Measurements from ENCODE around the gene AP2B1. TPM values are rescaled to one million over a fixed set of nuclear protein-coding genes. Genes with fewer than 3 reads are reported as not detected.
"Not testable (repeated sequence)": the region's sequence is repeated elsewhere in the genome, so short reads cannot be mapped to it uniquely, and the experiment has no call there.

AP2B1 gene
- total RNA-seq, 2 donors from 2014 or later, result 220 to 274 TPM

GRCh38 chr17:35603674-35604073, 16.6 kb downstream of the AP2B1 start:
- Histone ChIP-seq H3K36me3 (peaks cover 16% of the 10 kb centered on the region), H3K27ac (no peak overlapping the region), H3K4me1 (no peaks in the 10 kb centered on the region), H3K27me3 (no peaks in the 10 kb centered on the region), H3K9ac (ENCODE audit: low read depth in 2 of 2, low read length in 2 of 2) (no peak overlapping the region), H3K4me3 (no peak overlapping the region), H3K9me3 (no peaks in the 10 kb centered on the region)
- intact Hi-C loops (cut with DNase I), result no loop called here
- no peak for TF ChIP-seq CTCF (IDR thresholded peaks at IDR 0.05)
- DNase-seq, result no peak

- H3K4me3 ChIP-seq, result no peak overlapping the region
- no peak for TF ChIP-seq CTCF (IDR thresholded peaks at IDR 0.05)
- no peak for DNase-seq
- H3K4me1 ChIP-seq, result no peaks in the 10 kb centered on the region
- no peak overlapping the region for H3K9ac ChIP-seq (ENCODE audit: low read depth in 2 of 2, low read length in 2 of 2)
- H3K36me3 ChIP-seq, result peaks cover 7% of the 10 kb centered on the region
- H3K9me3 ChIP-seq, result no peaks in the 10 kb centered on the region
- no peaks in the 10 kb centered on the region for H3K27me3 ChIP-seq
- intact Hi-C loops (cut with DNase I), result no loop called here
- no peak overlapping the region for H3K27ac ChIP-seq
Observed at GRCh38 chr17:35605678-35606077, 18.6 kb downstream of the AP2B1 start.

GRCh38 chr17:35607239-35607847, 20.2 kb downstream of the AP2B1 start:
- no peaks in the 10 kb centered on the region for H3K4me1 ChIP-seq
- peaks cover 7% of the 10 kb centered on the region for H3K36me3 ChIP-seq
- DNase-seq, result no peak
- no peak for TF ChIP-seq CTCF (IDR thresholded peaks at IDR 0.05)
- no peaks in the 10 kb centered on the region for H3K27me3 ChIP-seq
- H3K9ac ChIP-seq (ENCODE audit: low read depth in 2 of 2, low read length in 2 of 2), result no peak overlapping the region
- intact Hi-C loops (cut with DNase I), result no loop called here
- no peak overlapping the region for H3K4me3 ChIP-seq
- no peak overlapping the region for H3K27ac ChIP-seq
- H3K9me3 ChIP-seq, result no peaks in the 10 kb centered on the region

GRCh38 chr17:35609831-35610230, 22.7 kb downstream of the AP2B1 start:
- Histone ChIP-seq H3K36me3 (peaks cover 7% of the 10 kb centered on the region), H3K9ac (ENCODE audit: low read depth in 2 of 2, low read length in 2 of 2) (no peak overlapping the region), H3K27me3 (no peaks in the 10 kb centered on the region), H3K27ac (no peak overlapping the region), H3K4me1 (no peaks in the 10 kb centered on the region), H3K4me3 (no peak overlapping the region), H3K9me3 (no peaks in the 10 kb centered on the region)
- no peak for DNase-seq
- no peak for TF ChIP-seq CTCF (IDR thresholded peaks at IDR 0.05)
- intact Hi-C loops (cut with DNase I), result loop anchor here (5.0 kb wide), 1 partner anchor 137 kb away; no protein-coding TSS in a partner anchor

GRCh38 chr17:35610746-35611145, 23.6 kb downstream of the AP2B1 start:
- H3K4me3 ChIP-seq; H3K9ac ChIP-seq (ENCODE audit: low read depth in 2 of 2, low read length in 2 of 2); H3K36me3 ChIP-seq; H3K27me3 ChIP-seq; H3K9me3 ChIP-seq; H3K4me1 ChIP-seq; H3K27ac ChIP-seq; DNase-seq: not testable (repeated sequence)
- intact Hi-C loops (cut with DNase I), result loop anchor here (5.0 kb wide), 1 partner anchor 137 kb away; no protein-coding TSS in a partner anchor

- Histone ChIP-seq H3K27ac (no peak overlapping the region), H3K4me3 (no peak overlapping the region), H3K27me3 (no peaks in the 10 kb centered on the region), H3K9me3 (no peaks in the 10 kb centered on the region), H3K36me3 (peaks cover 2% of the 10 kb centered on the region), H3K9ac (ENCODE audit: low read depth in 2 of 2, low read length in 2 of 2) (no peak overlapping the region), H3K4me1 (no peaks in the 10 kb centered on the region)
- intact Hi-C loops (cut with DNase I), result loop anchor here (5.0 kb wide), 1 partner anchor 134 kb away; no protein-coding TSS in a partner anchor
- peak; percentile 34 for TF ChIP-seq CTCF (IDR thresholded peaks at IDR 0.05)
- peak; percentile 28 for DNase-seq
Observed at GRCh38 chr17:35612924-35613521, 25.9 kb downstream of the AP2B1 start.
